HG02642 (cell line): Measurements from ENCODE around the gene SKOR1.
A peak's percentile ranks its signal among the peaks of the same experiment; 100 is the strongest.

Source experiments
- ATAC-seq: cut with Tn5 transposase; IDR thresholded peaks from one replicate; pipeline ENCODE4 v1.9.1; 2021; ENCODE audit warnings: mild to moderate bottlenecking; ENCODE audit not compliant: unreplicated experiment, poor library complexity

SKOR1 gene

GRCh38 chr15:67824976-67825880, at the start of gene SKOR1:
Gene SKOR1, plus strand, starts transcription at chr15:67825509. Its CDS starts 94 bp downstream, at chr15:67825603.
- no peak for ATAC-seq

GRCh38 chr15:67775998-67776397, 49.3 kb upstream of the SKOR1 start:
- ATAC-seq = no peak

GRCh38 chr15:67776600-67776999, 48.7 kb upstream of the SKOR1 start:
- no peak for ATAC-seq

- no peak for ATAC-seq
Measured at GRCh38 chr15:67777071-67777470, 48.2 kb upstream of the SKOR1 start.

GRCh38 chr15:67777773-67778172, 47.5 kb upstream of the SKOR1 start:
- no peak for ATAC-seq

GRCh38 chr15:67778968-67779548, 46.3 kb upstream of the SKOR1 start:
- no peak for ATAC-seq

GRCh38 chr15:67779549-67780111, 45.7 kb upstream of the SKOR1 start:
- no peak for ATAC-seq

- no peak for ATAC-seq
Measured at GRCh38 chr15:67781061-67781460, 44.2 kb upstream of the SKOR1 start.

- ATAC-seq = no peak
Measured at GRCh38 chr15:67781907-67782690, 43.2 kb upstream of the SKOR1 start.

GRCh38 chr15:67782691-67782991, 42.7 kb upstream of the SKOR1 start:
- no peak for ATAC-seq

GRCh38 chr15:67783303-67783702, 42.0 kb upstream of the SKOR1 start:
- ATAC-seq = peak; percentile 53

GRCh38 chr15:67784090-67784781, 41.1 kb upstream of the SKOR1 start:
- peak; percentile 77 for ATAC-seq

GRCh38 chr15:67784856-67785430, 40.4 kb upstream of the SKOR1 start:
- ATAC-seq = peak; percentile 9

- ATAC-seq = no peak
Measured at GRCh38 chr15:67785431-67785830, 39.9 kb upstream of the SKOR1 start.

GRCh38 chr15:67786646-67787045, 38.7 kb upstream of the SKOR1 start:
- no peak for ATAC-seq

- ATAC-seq = no peak
Measured at GRCh38 chr15:67788986-67789385, 36.3 kb upstream of the SKOR1 start.

- ATAC-seq = no peak
Measured at GRCh38 chr15:67790610-67791319, 34.5 kb upstream of the SKOR1 start.

- ATAC-seq = no peak
Measured at GRCh38 chr15:67792250-67792942, 32.9 kb upstream of the SKOR1 start.
